Measurements from ENCODE around the gene CLBA1.

Gene CLBA1

DNA sequence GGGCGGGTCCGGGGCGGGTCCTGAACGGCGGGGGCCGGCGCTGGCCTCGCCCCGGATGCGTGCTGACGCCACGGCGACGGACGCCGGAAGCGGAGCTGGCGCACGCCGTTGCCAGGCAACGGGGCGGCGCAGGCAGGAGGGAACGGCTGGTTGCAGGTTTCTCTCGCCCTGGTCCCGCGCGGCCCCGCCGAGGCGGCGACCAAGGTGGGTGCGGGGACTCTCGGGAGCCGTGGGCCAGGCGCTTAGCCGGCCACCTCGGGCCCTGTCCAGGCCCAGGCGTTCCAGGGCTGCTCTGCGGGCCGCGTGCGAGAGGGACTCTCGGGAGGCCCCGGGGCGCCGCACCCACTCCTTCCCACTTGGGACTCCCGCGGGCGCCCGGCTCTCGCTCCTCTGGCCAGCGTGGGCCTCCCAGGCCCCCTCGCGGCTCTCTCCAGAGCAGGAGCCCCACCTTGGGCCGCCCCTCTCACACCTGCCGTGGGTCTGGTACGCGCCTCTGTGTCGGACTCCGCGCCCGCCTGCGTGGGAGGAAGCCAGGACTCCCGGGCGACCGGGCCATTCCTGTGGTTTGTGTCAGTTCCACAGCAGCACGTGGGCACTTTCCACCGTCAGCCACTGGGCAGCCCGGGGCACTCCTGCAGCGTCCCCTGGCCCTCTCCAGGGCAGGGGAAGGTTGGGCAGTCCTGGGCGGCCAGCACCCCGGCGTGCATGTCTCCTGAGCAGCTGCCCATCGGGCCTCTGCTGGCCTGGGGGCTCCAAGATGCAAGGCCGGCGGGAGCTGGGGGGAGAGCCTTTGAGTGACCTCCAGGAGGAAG, at the start of gene CLBA1:
Gene CLBA1, plus strand, starts transcription at position 114 of the 812 bp plus-strand sequence. Its CDS starts 644 bp downstream, at position 758.
- H3K4me1 Mint-ChIP-seq = peaks cover 22% of the 10 kb centered on the region
- H3K4me3 Mint-ChIP-seq = peak within 1 kb of the TSS; percentile 83 to 90 (median 86)
- H3K36me3 Mint-ChIP-seq (ENCODE audit: low read depth) = no peaks in the 10 kb centered on the region
- H3K27ac Mint-ChIP-seq = peak within 1 kb of the TSS in 2 of 3 experiments; percentile 61 to 88
- peaks cover 3% of the 10 kb centered on the region for H3K27me3 Mint-ChIP-seq (ENCODE audit: low read depth)
- TF ChIP-seq, protein P1, sequence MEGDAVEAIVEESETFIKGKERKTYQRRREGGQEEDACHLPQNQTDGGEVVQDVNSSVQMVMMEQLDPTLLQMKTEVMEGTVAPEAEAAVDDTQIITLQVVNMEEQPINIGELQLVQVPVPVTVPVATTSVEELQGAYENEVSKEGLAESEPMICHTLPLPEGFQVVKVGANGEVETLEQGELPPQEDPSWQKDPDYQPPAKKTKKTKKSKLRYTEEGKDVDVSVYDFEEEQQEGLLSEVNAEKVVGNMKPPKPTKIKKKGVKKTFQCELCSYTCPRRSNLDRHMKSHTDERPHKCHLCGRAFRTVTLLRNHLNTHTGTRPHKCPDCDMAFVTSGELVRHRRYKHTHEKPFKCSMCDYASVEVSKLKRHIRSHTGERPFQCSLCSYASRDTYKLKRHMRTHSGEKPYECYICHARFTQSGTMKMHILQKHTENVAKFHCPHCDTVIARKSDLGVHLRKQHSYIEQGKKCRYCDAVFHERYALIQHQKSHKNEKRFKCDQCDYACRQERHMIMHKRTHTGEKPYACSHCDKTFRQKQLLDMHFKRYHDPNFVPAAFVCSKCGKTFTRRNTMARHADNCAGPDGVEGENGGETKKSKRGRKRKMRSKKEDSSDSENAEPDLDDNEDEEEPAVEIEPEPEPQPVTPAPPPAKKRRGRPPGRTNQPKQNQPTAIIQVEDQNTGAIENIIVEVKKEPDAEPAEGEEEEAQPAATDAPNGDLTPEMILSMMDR (IDR thresholded peaks at IDR 0.05; ENCODE audit: unreplicated experiment in 3 of 3) = no peak
- no peaks in the 10 kb centered on the region for H3K9me3 Mint-ChIP-seq

DNA sequence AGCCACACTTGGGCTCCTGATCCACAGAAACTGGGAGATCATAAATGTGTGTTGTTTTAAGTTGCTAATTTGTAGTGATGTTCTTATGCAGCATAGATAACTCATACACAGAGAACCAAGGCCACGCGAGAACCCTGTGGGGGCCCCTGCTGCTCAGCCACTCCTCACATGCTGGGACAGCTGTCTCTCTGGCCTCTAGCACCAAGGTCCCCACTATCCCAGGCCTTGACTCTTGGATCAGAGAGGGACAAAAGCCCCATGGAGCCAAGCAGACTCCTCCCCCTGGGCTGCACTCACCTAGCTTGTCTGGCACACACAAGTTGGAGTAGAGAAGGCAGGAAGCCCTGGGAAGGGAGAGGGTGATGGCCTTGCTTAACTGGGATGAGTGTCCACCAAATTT, 49.6 kb upstream of the CLBA1 start:
- Mint-ChIP-seq H3K9me3 (no peaks in the 10 kb centered on the region), H3K27me3 (ENCODE audit: low read depth) (peaks cover 60% of the 10 kb centered on the region), H3K4me3 (peak overlapping the region in 1 of 3 experiments; percentile 54), H3K4me1 (peaks cover 7% of the 10 kb centered on the region), H3K36me3 (ENCODE audit: low read depth) (no peaks in the 10 kb centered on the region), H3K27ac (no peak overlapping the region)
- TF ChIP-seq, protein P1 (IDR thresholded peaks at IDR 0.05; ENCODE audit: unreplicated experiment in 3 of 3) = no peak

DNA sequence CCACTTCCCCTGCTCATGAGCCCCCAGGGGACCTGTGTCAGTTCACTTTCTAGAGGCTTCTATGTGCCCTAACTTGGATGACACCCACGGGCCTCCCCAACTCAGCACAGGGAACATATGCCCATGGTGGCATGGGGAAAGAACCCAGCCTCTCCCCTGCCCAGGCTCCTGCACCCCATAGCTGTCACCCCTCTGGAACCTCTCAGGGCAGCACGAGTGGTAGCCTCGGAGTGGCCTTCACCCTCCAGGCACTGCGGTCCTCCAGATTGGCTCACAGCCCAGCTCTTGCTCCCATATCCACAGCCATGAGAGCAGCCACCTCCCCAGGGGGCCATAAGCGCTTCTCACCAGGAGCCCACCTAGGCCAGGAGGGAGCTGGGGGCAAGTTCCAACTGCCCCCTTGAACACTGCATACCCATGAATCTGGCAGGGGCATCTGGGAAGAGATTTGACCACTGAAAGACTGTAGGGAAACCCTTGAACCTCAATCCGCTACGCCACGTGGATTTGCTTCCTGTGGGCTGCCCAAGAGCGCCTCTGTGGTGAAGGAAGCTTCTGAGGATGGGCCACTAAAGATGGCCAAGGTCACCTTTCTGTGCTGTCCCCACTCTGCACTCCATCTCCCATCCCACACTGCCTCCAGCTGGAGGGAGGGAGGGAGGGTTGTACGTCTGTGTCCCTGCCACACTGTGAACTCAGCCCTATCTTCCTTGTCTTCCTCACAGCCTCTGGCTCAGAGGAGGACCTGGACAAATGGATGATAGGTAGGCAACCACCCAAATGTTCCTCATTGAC, 49.0 kb upstream of the CLBA1 start:
- H3K4me1 Mint-ChIP-seq = peaks cover 7% of the 10 kb centered on the region
- H3K27me3 Mint-ChIP-seq (ENCODE audit: low read depth) = peaks cover 55% of the 10 kb centered on the region
- no peak overlapping the region for H3K4me3 Mint-ChIP-seq
- H3K27ac Mint-ChIP-seq = no peak overlapping the region
- no peaks in the 10 kb centered on the region for H3K36me3 Mint-ChIP-seq (ENCODE audit: low read depth)
- TF ChIP-seq, protein P1 (IDR thresholded peaks at IDR 0.05; ENCODE audit: unreplicated experiment in 3 of 3) = no peak
- H3K9me3 Mint-ChIP-seq = no peaks in the 10 kb centered on the region

DNA sequence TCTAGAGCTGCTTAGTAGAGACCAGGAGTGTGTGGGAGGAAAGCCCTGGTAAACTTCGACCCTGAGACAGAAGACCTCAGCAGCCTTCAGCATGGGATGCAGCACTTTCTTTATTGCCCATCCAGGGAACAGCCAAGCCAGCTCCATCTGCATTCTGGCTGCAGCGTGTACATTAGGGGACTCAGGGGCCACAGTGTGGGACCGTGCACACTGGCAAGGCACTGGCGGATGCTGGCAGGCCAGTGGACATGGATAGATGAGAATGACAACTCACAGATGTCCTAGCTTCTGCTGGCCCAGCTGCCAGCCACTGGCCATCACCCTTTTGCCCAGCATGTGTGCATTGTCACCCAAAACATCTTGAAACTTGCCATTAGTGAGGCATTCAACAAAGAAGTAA, 48.4 kb upstream of the CLBA1 start:
- Mint-ChIP-seq H3K27me3 (ENCODE audit: low read depth) (peaks cover 51% of the 10 kb centered on the region), H3K4me1 (peaks cover 7% of the 10 kb centered on the region), H3K9me3 (no peaks in the 10 kb centered on the region), H3K4me3 (no peak overlapping the region), H3K36me3 (ENCODE audit: low read depth) (no peaks in the 10 kb centered on the region), H3K27ac (no peak overlapping the region)
- TF ChIP-seq, protein P1 (IDR thresholded peaks at IDR 0.05; ENCODE audit: unreplicated experiment in 3 of 3) = no peak

DNA sequence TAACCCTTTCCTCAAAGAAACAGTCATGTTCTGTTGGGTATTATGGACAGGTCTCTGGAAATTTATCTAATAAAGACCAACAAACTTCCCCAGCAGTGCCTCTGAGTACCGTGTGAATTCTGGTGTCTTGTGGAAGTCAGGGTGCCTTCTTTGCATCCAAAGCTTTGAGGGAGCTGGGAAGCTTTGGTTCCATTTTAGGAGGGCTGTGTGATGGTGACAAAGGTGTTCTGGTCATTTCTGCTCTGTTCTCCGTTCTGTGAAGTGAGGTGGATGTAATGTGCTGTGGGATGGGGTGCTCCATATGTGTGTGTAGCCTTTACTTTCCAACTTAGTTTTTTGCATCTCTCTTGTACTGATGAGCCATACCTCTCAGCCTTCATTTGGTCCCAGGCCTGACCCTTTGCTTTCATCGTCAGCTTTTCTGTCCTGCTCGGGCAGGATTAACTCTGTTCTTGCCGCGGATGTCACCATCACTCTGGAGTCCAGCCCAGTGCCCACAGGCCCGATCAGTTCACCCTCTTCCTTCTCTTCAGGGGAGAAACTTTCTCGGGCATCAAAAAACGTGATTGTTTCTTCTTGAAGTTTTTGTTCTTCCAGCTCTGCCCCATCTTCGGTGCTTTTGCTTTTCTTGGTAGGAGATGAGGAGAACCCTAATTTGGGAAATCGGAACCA, 47.8 kb upstream of the CLBA1 start:
- Mint-ChIP-seq H3K27me3 (ENCODE audit: low read depth) (peaks cover 47% of the 10 kb centered on the region), H3K27ac (no peak overlapping the region), H3K4me3 (no peak overlapping the region), H3K9me3 (no peaks in the 10 kb centered on the region), H3K4me1 (peaks cover 7% of the 10 kb centered on the region), H3K36me3 (ENCODE audit: low read depth) (no peaks in the 10 kb centered on the region)
- TF ChIP-seq, protein P1 (IDR thresholded peaks at IDR 0.05; ENCODE audit: unreplicated experiment in 3 of 3) = no peak
